ENCODE data around the gene NMNAT3.

Gene NMNAT3

DNA sequence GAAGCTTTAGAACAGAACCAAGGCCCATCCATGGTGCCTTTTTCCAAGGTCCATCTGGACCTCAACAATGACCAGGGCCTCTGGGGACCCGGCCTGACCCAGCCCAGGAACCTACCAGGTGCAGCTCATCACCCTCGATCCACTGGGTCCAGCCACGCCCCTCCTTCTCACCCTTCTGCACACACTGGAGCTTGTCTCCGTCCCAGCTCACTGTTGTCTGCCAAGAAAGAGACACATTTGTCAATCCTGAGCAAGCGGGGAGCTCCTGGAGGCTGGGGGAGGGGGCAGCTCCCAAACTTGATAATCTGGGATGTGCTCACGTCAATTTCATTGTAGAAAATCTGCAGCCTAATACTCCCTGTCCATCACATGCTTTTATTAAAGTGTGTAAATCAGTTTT lies 159.5 kb downstream of the NMNAT3 start:
- no peak for TF ChIP-seq ZFP3 (CRISPR knock-in tag; IDR thresholded peaks at IDR 0.05)
- TF ChIP-seq, protein P1, sequence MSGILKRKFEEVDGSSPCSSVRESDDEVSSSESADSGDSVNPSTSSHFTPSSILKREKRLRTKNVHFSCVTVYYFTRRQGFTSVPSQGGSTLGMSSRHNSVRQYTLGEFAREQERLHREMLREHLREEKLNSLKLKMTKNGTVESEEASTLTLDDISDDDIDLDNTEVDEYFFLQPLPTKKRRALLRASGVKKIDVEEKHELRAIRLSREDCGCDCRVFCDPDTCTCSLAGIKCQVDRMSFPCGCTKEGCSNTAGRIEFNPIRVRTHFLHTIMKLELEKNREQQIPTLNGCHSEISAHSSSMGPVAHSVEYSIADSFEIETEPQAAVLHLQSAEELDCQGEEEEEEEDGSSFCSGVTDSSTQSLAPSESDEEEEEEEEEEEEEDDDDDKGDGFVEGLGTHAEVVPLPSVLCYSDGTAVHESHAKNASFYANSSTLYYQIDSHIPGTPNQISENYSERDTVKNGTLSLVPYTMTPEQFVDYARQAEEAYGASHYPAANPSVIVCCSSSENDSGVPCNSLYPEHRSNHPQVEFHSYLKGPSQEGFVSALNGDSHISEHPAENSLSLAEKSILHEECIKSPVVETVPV (CRISPR knock-in tag; IDR thresholded peaks at IDR 0.05) = no peak
- TF ChIP-seq ZNF565 (CRISPR knock-in tag; conservative IDR thresholded peaks at IDR 0.05; ENCODE audit: low read depth) = no peak
- no peak for TF ChIP-seq CREB5 (CRISPR knock-in tag; IDR thresholded peaks at IDR 0.05; ENCODE audit: low read depth)
- TF ChIP-seq, protein P2, sequence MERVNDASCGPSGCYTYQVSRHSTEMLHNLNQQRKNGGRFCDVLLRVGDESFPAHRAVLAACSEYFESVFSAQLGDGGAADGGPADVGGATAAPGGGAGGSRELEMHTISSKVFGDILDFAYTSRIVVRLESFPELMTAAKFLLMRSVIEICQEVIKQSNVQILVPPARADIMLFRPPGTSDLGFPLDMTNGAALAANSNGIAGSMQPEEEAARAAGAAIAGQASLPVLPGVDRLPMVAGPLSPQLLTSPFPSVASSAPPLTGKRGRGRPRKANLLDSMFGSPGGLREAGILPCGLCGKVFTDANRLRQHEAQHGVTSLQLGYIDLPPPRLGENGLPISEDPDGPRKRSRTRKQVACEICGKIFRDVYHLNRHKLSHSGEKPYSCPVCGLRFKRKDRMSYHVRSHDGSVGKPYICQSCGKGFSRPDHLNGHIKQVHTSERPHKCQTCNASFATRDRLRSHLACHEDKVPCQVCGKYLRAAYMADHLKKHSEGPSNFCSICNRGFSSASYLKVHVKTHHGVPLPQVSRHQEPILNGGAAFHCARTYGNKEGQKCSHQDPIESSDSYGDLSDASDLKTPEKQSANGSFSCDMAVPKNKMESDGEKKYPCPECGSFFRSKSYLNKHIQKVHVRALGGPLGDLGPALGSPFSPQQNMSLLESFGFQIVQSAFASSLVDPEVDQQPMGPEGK (CRISPR knock-in tag; IDR thresholded peaks at IDR 0.05; ENCODE audit: borderline replicate concordance) = no peak
- TF ChIP-seq TSHZ2 (CRISPR knock-in tag; IDR thresholded peaks at IDR 0.05) = no peak
- TF ChIP-seq PPARA (CRISPR knock-in tag; IDR thresholded peaks at IDR 0.05; ENCODE audit: borderline replicate concordance) = no peak
- TF ChIP-seq BACH2 (CRISPR knock-in tag; IDR thresholded peaks at IDR 0.05; ENCODE audit: borderline replicate concordance) = no peak
- TF ChIP-seq CSDC2 (CRISPR knock-in tag; IDR thresholded peaks at IDR 0.05) = no peak
- TF ChIP-seq SNAI2 (CRISPR knock-in tag; IDR thresholded peaks at IDR 0.05) = no peak
- no peak for TF ChIP-seq TCF4 (CRISPR knock-in tag; IDR thresholded peaks at IDR 0.05; ENCODE audit: borderline replicate concordance)
- TF ChIP-seq ZNF8 (CRISPR knock-in tag; IDR thresholded peaks at IDR 0.05) = no peak
- TF ChIP-seq RARB (CRISPR knock-in tag; IDR thresholded peaks at IDR 0.05) = no peak
- TF ChIP-seq ARNTL (CRISPR knock-in tag; IDR thresholded peaks at IDR 0.05; ENCODE audit: borderline replicate concordance, low read depth) = no peak
- ATAC-seq = no peak

GRCh38 chr3:139517321-139518065 lies 160.3 kb downstream of the NMNAT3 start:
- TF ChIP-seq ARNTL (CRISPR knock-in tag; IDR thresholded peaks at IDR 0.05; ENCODE audit: borderline replicate concordance, low read depth) (no peak), BACH2 (CRISPR knock-in tag; IDR thresholded peaks at IDR 0.05; ENCODE audit: borderline replicate concordance) (no peak)
- no peak for ATAC-seq

DNA sequence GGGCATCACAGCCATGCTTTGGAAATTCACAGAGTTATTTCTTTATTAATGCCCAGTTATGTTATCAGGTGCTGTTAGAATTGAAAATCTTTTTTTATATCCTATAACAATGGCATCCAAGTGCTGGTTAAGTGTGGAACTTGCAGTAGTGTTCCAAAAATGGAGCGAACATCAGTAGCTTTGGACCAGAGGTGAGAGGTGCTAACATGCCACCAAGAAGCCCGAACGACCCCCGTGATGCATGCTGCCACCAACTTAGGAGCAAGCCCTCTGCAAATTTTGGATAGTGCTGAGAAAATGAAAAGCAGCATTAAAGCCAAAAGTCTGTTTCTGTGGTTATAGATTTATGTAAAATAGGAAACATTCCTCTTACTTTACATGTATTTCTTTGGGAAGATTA lies 163.0 kb downstream of the NMNAT3 start:
- no peak for TF ChIP-seq ZNF8 (CRISPR knock-in tag; IDR thresholded peaks at IDR 0.05)
- TF ChIP-seq BACH2 (CRISPR knock-in tag; IDR thresholded peaks at IDR 0.05; ENCODE audit: borderline replicate concordance) = no peak
- no peak for TF ChIP-seq POU6F1 (CRISPR knock-in tag; IDR thresholded peaks at IDR 0.05; ENCODE audit: borderline replicate concordance, low read depth)
- no peak for TF ChIP-seq CREB5 (CRISPR knock-in tag; IDR thresholded peaks at IDR 0.05; ENCODE audit: low read depth)
- no peak for TF ChIP-seq CSDC2 (CRISPR knock-in tag; IDR thresholded peaks at IDR 0.05)
- no peak for TF ChIP-seq ZNF70 (CRISPR knock-in tag; IDR thresholded peaks at IDR 0.05)
- no peak for TF ChIP-seq TSHZ2 (CRISPR knock-in tag; IDR thresholded peaks at IDR 0.05)
- no peak for ATAC-seq

All from SK-N-SH treated with all-trans-retinoic acid at 6 μM for 48 hours (cell line).